Fibroblast of skin of right biceps (primary cell): ENCODE data around the gene ACTN1.
A peak's percentile ranks its signal among the peaks of the same experiment; 100 is the strongest.
"Not testable (repeated sequence)": the region's sequence is repeated elsewhere in the genome, so short reads cannot be mapped to it uniquely, and the experiment has no call there.

Experiments
- DNase-seq: peaks from one replicate; pipeline ENCODE4 v3.0.0-alpha.2; 2013

Gene ACTN1

GRCh38 chr14:68986225-68986624 is 7.1 kb upstream of the ACTN1 start:
- DNase-seq = no peak

- DNase-seq = no peak
Measured at GRCh38 chr14:68984686-68985085, 5.6 kb upstream of the ACTN1 start.

GRCh38 chr14:68983191-68983590 is 4.1 kb upstream of the ACTN1 start:
- no peak for DNase-seq

- DNase-seq = peak; percentile 33
Measured at GRCh38 chr14:68982581-68982980, 3.5 kb upstream of the ACTN1 start.

GRCh38 chr14:68981539-68981976 is 2.5 kb upstream of the ACTN1 start:
- peak; percentile 83 for DNase-seq

GRCh38 chr14:68981139-68981538 is 2.0 kb upstream of the ACTN1 start:
- DNase-seq = no peak

- DNase-seq = peak; percentile 42
Measured at GRCh38 chr14:68979722-68980451, 785 bp upstream of the ACTN1 start.

GRCh38 chr14:68978172-68978911 is 760 bp downstream of the ACTN1 start:
- peak; percentile 72 for DNase-seq

- DNase-seq = peak; percentile 99
Measured at GRCh38 chr14:68977718-68978171, 1.4 kb downstream of the ACTN1 start.

- DNase-seq = no peak
Measured at GRCh38 chr14:68977180-68977717, 1.9 kb downstream of the ACTN1 start.

- no peak for DNase-seq
Measured at GRCh38 chr14:68976160-68977067, 2.7 kb downstream of the ACTN1 start.

- peak; percentile 87 for DNase-seq
Measured at GRCh38 chr14:68975667-68976066, 3.4 kb downstream of the ACTN1 start.

- no peak for DNase-seq
Measured at GRCh38 chr14:68974759-68975347, 4.2 kb downstream of the ACTN1 start.

- DNase-seq = no peak
Measured at GRCh38 chr14:68973639-68974038, 5.5 kb downstream of the ACTN1 start.

- DNase-seq = not testable (repeated sequence)
Measured at GRCh38 chr14:68973219-68973565, 5.9 kb downstream of the ACTN1 start.

GRCh38 chr14:68972507-68973218 is 6.4 kb downstream of the ACTN1 start:
- DNase-seq = no peak

- no peak for DNase-seq
Measured at GRCh38 chr14:68971411-68972035, 7.6 kb downstream of the ACTN1 start.

GRCh38 chr14:68970736-68971135 is 8.4 kb downstream of the ACTN1 start:
- DNase-seq = no peak

- no peak for DNase-seq
Measured at GRCh38 chr14:68970038-68970612, 9.0 kb downstream of the ACTN1 start.

- no peak for DNase-seq
Measured at GRCh38 chr14:68969278-68970033, 9.6 kb downstream of the ACTN1 start.
